Adrenal gland (tissue), 5 donors: ENCODE measurements around the gene TYK2.

Experiments
- CTCF ChIP-seq, 6 experiments: fragments of 450-650 bp in 4 of 6; fragments of 200-600 bp in 2 of 6; sonication (generic) in 1 of 6; IDR thresholded peaks; 1 replicate in 5 of 6; 2 replicates in 1 of 6; pipeline versions ENCODE4 v1.5.1 to v1.8.0; 2016 to 2021; ENCODE audit warnings: antibody characterized with exemption in 6 of 6, mild to moderate bottlenecking in 2 of 6, moderate library complexity in 1 of 6
- POLR2A ChIP-seq, 2 donors: fragments of 450-650 bp; IDR thresholded peaks; one replicate each; pipeline ENCODE4 v1.6.1; 2017; ENCODE audit warnings: antibody characterized with exemption in 2 of 2, mild to moderate bottlenecking in 2 of 2, moderate library complexity in 1 of 2
- donor health status: DM: no; HTN: no; CAD: no.

- TF ChIP-seq CTCF (IDR thresholded peaks at IDR 0.05), result no peak
- TF ChIP-seq POLR2A (IDR thresholded peaks at IDR 0.05), result no peak
Measured at GRCh38 chr19:10428996-10429381, 48.6 kb upstream of the TYK2 start.
